GM21576 (cell line): ENCODE results near the gene DAPP1.
"Not testable (repeated sequence)": the region's sequence is repeated elsewhere in the genome, so short reads cannot be mapped to it uniquely, and the experiment has no call there.

Experiments used
- ATAC-seq: cut with Tn5 transposase; IDR thresholded peaks from one replicate; pipeline ENCODE4 v1.9.1; 2021; ENCODE audit warnings: mild to moderate bottlenecking, moderate library complexity; ENCODE audit not compliant: unreplicated experiment

The DAPP1 gene

DNA sequence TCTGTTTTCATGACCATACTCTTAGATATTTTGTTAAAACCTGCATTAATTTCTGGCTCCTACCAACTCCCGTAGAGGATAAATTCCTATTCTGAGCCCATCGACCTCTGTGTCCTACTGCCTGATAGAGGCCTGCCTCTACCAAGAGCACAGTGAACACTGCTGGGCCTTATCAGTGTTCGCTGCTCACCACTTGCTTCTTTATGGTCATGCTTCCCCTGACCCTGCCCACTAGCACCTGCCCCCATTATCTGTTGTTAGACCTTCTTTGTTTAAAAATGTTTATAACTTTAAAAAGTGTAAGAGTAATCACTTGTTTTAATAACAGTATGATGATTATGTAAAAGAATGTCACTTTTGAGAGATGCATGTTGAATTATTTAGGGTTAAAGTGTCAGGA lies 6.1 kb downstream of the DAPP1 start:
- no peak for ATAC-seq

DNA sequence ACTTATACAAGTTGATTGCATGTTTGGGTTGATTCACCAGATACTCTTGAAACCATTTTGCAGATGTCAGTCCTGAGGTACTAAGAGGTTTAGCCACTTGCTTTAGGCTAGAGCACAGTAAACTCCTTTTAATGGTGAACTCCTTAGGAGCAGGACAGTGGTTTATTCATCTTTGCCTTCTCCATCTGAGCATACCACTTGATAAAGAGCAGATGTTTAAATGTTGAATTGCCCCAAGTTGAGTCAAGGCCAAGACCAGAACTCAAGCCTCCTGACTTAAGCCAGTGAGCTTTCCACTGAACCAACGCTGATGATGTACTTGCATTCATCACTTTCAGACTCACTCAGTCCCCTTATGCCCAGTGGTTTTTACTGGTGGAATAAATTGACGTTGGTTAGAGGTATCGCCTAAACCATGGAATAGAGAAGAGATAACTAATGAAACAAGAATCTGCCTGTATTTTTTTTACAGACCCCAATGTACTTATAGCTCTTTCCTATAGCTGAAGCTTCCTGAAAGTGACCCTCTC lies 7.5 kb downstream of the DAPP1 start:
- ATAC-seq: no peak

DNA sequence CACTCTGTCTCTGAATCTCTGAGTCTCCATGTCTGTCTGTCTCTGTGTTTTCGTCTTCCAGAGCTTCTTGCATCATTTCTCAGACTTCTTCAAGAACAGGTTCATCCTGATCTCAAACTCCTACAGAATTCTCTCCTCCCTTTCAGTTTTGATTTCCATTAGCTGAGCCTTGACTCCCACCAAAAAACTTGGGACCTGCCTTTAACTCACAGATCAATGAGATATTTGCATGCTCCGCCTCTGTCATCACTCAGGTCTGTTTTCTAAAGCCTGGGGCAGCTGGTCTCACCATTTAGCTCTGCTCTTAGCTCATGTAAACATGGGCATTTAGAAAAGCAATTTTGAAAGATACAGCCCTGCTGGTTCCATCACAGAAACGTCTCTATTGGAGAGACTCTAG lies 8.6 kb downstream of the DAPP1 start:
- ATAC-seq: no peak

DNA sequence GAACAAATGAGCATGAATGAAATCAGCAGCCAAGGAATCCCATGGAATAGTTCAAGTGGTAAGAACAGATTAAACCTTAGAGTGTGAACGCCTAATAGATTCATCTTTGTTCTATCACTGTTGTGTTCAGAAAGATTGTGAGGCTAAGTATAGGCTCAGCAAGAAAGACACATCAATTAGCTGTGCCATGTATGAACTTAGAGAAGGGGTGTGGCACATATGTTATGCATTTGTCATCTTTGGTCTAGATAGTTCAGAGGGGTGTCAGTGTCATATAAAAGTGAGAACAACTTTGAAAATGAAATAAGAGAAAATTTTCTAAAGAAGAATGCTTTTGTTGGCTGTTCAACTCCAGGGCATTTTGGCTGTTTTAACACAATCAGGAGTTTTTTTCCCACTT lies 9.4 kb downstream of the DAPP1 start:
- ATAC-seq: no peak

DNA sequence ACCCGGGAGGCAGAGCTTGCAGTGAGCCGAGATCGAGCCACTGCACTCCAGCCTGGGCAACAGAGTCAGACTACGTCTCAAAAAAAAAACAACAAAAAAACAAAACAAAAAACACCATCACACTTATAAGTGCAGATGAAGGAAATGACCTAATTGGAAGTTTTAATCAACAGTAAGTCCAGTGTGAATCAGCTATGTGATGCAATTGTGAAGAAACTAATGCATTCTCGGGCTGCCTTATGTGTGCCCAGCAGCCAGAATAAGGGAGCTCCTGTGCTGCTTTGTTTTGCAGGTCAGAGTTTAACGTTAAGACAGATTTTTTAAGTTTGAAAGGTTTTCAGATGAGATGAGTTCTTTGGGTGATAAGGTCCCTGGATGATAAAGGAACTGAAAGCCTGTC lies 10.8 kb downstream of the DAPP1 start:
- ATAC-seq: no peak

DNA sequence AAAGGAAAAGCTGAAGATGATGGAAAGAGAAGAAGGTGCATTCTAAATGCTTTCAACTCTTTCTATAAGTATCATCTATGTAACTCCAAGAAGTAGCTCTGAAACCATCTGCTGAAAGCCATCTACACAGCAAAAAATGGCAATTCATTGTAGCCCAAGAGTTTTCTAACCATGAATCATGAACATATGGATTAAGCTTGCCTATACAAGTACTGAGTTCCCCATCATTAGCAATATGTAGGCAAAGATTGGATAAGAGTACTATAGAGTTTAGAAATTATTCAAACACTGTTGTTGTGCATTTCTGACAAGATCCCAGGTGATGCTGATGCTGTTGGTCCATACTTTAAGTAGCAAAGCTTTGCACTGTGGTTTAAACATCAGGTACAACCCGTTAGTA lies 11.2 kb downstream of the DAPP1 start:
- no peak for ATAC-seq

DNA sequence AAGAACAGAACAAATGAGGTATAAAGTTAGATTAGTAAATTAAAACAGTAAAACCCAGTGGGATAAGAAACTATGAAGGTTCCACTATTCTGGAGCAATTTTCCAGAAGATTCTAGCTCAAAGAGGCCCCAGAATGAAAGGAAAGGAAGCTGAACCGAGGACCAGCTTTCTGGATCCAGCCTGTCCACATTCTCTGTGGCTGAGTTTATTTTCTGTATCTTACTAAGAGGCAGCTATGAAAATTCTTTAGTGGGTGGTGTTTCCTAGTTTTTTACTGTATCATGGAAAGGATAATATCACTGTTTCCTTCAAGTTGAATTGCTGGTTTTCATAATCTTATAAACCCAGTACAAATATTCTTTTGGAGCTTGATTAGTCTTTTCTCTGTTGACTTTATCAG lies 11.8 kb downstream of the DAPP1 start:
- no peak for ATAC-seq

DNA sequence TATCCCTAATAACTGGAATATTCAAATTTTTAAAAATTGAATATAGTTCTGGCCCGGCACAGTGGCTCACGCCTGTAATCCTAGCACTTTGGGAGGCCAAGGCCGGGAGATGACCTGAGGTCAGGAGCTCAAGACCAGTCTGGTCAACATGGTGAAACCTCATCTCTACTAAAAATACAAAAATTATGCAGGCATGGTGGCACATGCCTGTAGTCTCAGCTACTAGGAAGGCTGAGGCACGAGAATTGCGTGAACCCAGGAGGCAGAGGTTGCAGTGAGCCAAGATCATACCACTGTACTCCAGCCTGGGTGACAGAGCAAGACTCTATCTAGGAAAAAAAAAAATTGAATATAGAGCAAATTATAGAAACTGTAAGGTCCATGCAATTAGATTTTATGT lies 13.4 kb downstream of the DAPP1 start:
- ATAC-seq: not testable (repeated sequence)

DNA sequence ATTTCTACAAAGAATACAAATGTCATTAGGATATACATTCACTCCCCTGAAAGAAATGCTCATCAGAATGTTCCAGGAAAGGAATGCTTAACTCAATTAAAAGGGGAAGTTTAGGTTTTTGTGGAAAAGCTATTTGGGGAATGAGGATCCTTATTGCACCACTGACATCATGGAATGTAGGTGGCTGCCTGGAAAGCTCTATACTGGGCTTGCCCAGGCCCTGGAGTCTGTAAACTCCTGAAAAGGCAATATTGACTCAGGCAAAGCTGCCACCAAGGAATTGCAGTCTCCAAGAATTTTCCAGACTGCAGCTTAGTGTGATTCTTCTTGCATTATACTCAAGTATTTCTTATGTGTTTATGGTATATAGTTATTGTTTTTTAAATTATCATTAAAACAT lies 15.7 kb downstream of the DAPP1 start:
- no peak for ATAC-seq

DNA sequence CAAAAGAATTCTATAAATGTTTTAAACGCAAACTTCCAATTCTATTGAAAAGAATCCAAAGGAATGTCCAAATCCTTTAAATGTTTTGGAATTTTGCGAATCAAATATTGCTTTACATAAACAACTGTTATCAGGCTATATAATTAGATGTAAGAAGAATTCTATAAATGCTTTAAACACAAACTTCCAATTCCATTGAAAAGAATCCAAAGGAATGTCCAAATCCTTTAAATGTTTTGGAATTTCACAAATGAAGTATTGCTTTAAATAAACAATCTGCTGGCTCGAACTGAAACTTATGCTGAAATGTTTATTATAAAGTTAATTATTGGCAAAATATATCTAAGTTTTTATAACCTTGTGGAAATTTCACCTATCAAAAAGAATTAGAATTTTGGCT lies 16.1 kb downstream of the DAPP1 start:
- ATAC-seq: no peak

DNA sequence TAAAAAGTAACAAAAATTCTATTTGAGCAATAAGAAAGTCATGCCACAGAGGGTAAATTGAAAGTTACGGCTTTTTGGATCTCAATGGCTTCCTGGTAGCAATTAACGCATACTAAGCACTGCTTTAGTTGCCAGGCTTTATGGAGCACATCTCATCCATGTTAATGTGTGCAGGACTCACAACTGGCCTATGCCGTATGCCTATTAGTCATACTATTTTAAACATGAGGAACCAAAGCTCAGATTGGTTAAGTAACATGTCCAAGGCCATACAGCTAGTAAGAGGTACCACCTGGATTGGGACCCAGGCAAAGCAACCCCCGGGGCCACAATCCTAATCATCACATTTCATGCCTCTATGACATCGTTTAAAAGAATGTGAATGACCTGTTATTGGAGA lies 17.1 kb downstream of the DAPP1 start:
- ATAC-seq: no peak

DNA sequence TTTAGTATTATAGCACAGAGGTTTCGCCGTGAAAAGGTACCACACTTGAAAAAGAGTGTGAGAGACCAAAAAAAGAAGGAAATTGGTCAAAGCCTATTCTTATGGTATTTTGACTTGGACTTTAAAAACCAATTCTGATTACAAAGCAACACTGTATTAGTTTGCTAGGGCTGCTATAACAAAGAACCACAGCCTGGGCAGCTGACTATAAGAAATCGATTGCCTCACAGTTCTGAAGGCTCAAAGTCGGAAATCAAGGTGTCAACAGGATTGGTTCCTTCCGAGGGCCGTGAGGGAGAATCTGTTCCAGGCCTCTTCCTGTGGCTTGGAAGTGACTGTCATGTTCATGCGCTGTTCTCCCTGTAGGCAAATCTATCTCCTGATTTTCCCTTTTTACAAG lies 17.9 kb downstream of the DAPP1 start:
- no peak for ATAC-seq

DNA sequence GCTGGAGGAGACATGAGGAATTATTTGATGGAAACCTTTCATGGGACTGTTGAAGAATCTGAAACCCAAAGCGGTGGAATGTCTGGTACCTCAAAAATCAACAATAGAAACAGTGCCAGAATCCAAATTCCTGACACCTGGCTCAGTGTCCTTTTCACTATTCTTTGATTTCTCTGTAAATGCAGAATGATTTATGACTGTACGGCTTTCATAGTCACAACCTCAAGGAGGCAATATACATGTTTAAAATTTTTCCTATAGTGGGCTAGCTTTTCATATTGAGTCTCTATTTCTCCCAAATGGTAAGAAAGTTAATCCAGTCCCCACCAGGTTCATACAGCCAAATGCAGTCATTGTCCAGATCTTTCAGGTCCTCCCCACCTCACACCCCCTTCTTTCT lies 19.3 kb downstream of the DAPP1 start:
- ATAC-seq: no peak

DNA sequence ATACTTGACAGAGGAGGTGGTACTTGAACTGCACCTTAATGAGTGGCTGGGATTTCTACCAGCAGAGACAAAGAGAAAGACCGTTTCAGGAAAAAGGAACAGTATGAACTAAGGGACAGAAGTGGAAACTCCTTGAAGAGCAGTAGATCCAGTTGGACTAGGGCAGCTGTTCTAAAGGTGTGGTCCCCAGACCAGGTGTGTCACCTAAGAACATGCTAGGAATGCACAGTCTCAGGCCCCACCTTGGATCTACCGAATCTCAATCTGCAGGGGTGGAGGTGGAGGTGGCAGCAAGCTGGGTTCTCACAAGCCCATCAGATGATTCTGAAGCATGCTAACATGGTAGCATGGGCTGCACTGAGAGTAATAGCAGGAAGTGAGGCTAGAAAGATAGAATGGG lies 22.3 kb downstream of the DAPP1 start:
- no peak for ATAC-seq

DNA sequence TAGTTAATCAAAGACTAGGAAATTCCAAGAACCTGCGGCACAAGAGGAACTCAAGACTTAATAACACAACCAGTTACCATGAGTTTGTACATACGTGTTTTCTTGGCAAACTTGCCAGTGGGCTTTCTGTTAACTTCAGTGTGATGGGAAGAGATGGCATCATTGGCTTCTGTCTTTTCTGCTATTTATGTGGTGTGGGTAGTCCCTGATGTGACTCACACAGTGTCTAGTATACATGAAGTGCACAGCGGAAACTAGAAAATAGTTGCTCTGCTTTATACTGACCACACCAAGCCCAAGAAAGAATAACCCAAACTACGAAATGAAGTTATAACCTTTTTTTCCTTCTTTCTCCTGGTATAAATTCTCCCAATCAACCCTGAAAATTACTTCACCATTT lies 24.5 kb downstream of the DAPP1 start:
- no peak for ATAC-seq

DNA sequence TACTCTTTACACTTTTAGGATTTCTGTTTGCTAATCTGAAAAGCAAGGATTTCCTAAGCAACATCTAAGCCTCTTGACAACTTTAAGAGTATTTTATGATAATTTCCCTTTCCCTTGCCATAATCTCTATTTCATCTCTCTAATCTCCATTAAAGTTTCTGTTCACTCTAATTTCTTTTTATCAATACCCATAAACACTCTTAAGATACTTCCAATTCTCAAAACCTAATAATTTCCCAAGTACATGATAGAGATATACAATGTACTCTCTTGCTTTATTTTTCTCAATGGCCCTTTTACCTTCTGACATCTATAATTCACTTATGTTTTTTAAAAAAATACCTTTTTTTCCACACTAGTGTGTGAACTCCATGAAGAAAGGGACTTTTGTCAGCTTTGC lies 26.8 kb downstream of the DAPP1 start:
- no peak for ATAC-seq

DNA sequence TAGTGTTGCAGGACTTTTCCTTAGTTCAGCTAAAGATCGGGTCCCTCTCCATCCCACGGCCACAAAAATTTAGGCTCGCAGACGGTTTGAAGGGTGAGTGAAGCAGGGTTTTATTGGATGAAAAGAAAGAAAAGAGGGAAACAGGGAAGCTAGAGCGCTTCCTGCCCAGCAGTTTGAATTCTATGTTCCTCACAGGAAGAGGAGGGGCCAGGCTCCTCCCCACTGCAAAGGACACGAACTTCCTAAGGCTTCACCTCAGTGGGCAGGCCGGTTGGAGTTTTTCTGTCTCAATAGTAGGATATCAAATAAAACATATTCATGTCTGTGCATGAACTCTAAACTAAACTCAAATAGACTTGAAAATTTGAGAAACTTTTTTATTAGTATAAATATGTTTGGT lies 27.4 kb downstream of the DAPP1 start:
- ATAC-seq: no peak

DNA sequence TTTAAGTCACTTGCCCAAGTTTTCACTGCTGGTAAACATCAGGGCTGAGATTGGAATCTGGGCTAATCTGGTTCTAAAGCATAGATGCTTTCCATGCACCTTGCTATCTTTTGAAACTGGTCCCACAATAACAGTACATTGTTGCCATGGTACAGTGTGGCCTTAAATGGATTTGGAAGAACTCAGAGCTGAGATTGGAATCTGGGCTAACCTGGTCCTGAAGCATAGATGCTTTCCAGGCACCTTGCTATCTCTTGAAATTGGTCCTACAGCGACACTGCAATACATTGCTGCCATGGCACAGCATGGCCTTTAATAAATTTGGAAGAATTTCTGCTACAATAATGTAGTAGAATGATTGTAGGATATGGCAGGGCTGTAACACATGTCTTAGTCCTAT lies 28.6 kb downstream of the DAPP1 start:
- ATAC-seq: no peak

DNA sequence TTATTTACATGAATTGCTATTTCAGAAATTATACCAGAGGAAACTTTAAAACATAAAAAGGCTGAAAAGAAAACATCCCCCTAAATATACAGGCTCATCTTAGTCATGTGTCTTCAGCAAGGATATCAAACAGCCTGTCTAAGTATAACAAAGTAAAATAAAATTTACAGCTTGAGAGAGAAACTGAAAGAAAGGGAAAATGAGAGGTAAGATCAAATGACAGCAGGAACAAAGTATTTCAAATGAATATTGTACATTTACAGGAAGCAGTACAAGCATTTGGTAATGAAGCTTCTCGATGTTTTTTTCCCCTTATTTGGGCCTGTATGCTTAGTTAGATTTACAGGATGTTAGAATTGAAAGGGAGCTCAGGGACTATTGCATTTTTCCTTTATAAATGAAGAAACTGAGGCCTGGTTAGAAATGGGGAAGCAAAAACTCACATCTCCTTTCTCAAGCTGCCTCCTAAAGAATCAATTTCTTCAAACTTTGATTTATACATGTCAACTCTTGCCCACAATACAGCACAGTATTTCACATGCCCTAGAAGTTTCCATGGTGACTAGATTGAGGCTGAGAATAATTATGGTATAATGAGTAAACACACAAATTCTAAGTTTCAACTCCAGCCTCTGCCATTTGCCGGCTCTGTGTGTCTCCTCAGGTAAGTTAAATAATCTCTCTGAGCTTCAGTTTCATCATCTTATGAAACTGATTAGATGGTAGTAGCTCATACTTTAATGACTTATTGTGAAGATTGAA lies 29.3 kb downstream of the DAPP1 start:
- no peak for ATAC-seq

DNA sequence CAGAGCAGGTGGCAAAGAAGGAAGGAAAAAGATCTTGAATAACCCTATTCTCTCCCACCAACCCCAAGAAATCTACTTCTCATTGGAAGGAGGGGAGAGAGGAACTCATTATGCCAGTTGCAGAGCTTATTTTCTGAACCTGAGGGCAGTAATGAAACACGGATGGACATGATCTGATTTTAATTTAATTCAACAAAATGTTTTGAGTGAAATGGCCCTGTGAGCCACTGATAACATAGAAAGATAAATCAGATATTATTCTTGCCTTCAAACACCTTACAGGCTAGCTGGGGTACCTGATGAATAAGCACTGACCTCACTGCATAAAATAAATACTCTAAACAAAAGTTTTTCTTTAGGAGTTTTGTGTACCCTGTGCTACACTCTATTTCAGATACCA lies 30.3 kb downstream of the DAPP1 start:
- ATAC-seq: no peak

DNA sequence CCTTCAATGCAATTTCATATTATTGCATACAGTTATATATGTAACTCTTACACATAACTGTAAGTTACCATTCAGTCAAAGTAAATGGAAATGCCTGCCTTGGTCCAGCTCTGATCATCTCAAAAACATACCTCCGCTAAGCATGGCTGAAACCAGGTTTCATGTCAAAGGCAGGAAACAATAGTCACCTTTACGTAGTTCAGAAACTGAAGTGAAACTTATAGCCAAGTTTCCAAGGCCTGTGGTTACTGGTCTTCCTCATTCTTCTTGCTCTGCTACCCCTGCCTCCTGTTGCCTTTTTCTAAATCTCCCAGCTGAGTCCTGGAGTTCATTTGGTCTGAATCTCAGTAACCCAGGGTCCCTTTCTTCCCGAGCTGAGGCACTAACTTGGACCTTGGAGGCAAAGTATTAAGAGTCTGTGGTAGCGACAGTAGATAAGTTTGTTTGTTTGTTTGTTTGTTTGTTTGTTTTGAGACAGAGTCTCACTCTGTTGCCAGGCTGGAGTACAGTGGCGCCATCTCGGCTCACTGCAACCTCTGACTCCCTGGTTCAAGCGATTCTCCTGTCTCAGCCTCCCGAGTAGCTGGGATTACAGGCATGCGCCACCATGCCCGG lies 30.8 kb downstream of the DAPP1 start:
- ATAC-seq: peak; percentile 76

DNA sequence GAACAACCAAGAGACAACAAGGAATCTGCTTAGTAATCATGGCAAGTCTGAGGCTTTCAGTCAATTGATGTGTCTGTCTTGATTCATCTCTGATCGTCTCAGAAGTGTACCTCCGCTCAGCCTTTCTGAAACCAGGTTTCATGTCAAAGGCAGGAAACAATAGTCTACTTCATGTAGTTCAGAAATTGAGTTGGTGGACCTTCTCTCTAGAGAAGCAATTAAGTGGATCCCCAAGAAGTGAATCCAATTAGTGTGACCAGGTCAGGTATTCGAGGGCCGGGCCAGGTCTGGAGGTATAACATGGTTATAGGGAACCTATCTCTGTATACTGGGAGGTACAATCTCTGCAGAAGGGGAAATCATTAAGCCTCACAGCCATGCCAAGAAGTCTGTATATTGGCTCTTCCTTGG lies 32.0 kb downstream of the DAPP1 start:
- peak; percentile 45 for ATAC-seq
